PC-3 (cell line): ENCODE data around the gene FAR2.

ENCODE experiments used
- EZH2 ChIP-seq: fragments of 300-600 bp; sonication (generic); IDR thresholded peaks from one replicate; pipeline ENCODE4 v1.6.1; 2017; ENCODE audit warnings: antibody characterized with exemption, mild to moderate bottlenecking, low read length; ENCODE audit not compliant: unreplicated experiment
- EZH2phosphoT487 ChIP-seq: fragments of 300-600 bp; sonication (generic); IDR thresholded peaks from 2 replicates; pipeline ENCODE4 v1.6.1; 2018; ENCODE audit warnings: mild to moderate bottlenecking, antibody characterized with exemption, low read length, borderline replicate concordance
- TF ChIP-seq, protein P1 (sequence below): fragments of 300-600 bp; sonication (generic); conservative IDR thresholded peaks from 2 replicates; pipeline ENCODE4 v1.5.1; 2017; ENCODE audit warnings: antibody characterized with exemption, low read depth, mild to moderate bottlenecking, low read length

DNA sequence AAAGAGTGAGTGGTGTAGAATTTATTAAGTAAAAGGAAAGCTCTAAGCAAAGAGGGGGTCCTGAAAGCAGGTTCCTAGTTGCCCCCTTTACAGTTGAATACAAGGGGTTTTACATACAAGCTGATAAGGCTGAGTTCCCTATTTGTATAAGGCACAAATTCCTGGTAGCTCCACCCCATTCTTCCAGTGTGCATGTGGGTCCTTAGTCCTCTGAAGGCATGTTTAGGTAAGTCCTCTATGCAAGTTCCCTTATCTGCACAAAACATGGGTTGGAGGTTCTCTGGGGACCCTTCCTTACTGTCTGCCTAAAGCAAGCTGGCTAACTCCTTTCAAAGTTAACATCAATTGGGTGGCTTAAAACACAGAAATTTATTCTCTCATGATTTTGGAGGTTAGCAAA lies 2.9 kb upstream of the FAR2 start:
- TF ChIP-seq, protein P1, sequence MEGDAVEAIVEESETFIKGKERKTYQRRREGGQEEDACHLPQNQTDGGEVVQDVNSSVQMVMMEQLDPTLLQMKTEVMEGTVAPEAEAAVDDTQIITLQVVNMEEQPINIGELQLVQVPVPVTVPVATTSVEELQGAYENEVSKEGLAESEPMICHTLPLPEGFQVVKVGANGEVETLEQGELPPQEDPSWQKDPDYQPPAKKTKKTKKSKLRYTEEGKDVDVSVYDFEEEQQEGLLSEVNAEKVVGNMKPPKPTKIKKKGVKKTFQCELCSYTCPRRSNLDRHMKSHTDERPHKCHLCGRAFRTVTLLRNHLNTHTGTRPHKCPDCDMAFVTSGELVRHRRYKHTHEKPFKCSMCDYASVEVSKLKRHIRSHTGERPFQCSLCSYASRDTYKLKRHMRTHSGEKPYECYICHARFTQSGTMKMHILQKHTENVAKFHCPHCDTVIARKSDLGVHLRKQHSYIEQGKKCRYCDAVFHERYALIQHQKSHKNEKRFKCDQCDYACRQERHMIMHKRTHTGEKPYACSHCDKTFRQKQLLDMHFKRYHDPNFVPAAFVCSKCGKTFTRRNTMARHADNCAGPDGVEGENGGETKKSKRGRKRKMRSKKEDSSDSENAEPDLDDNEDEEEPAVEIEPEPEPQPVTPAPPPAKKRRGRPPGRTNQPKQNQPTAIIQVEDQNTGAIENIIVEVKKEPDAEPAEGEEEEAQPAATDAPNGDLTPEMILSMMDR = no peak
- TF ChIP-seq EZH2 = no peak
- TF ChIP-seq EZH2phosphoT487 = no peak
